ENCODE data around the gene AMN.

Gene AMN

DNA sequence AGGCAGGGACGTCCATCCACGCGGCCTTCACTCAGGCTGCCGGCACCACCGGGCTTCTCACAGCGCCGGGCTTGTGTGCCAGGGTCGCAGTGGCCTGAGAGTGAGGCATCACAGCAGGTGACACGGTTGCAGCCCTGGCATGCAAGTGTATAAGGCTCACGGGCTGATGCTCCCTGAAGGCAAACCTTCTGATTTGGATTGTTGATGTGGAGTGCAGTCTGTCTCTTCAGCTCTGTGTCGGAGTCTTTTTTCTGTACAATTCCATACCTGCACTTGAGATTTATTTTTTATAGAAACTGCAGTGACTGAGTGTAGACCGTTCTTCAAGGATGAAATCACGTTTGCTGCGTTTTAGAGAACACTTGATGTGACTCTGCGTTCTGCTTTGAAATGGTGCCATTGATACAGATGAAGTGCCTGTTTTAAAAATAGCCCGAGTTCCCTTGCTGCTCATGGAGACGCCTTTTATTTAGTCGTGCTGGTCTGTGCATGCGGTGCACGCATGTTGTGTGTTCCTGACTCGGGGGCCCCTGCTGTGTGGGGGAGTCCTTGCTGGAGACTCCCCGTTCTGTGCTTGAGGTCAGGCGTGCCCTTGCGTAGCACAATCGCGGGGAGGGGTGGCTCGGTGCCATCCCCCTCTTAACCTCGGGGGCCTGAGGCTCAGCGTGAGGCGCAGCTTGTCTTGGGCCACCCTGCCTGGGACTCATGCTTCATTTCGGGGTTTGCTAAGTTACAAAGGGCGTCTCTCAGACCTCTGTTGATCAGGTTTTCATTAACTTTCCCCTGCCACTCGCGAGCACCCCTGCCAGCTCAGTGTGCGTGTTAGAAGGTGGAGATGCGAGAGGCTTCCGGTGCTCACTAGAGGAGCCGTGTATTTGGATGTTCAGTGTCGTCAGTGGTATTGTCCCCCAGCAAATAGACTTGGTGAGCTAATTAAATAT, 21.6 kb upstream of the AMN start:
- Histone ChIP-seq H3K27me3 (ENCODE audit: control insufficient read depth, insufficient read depth, low read length) (no peaks in the 10 kb centered on the region), H3K4me3 (ENCODE audit: low read length) (no peak overlapping the region), H3K9ac (ENCODE audit: low read length) (no peak overlapping the region), H3K36me3 (ENCODE audit: control insufficient read depth, low read depth, low read length) (peaks cover under 1% of the 10 kb centered on the region), H3K27ac (ENCODE audit: low read length) (no peak overlapping the region), H3K9me3 (ENCODE audit: control insufficient read depth, low read depth, low read length) (no peaks in the 10 kb centered on the region), H3K4me1 (ENCODE audit: control insufficient read depth, low read depth, low read length) (no peaks in the 10 kb centered on the region)

DNA sequence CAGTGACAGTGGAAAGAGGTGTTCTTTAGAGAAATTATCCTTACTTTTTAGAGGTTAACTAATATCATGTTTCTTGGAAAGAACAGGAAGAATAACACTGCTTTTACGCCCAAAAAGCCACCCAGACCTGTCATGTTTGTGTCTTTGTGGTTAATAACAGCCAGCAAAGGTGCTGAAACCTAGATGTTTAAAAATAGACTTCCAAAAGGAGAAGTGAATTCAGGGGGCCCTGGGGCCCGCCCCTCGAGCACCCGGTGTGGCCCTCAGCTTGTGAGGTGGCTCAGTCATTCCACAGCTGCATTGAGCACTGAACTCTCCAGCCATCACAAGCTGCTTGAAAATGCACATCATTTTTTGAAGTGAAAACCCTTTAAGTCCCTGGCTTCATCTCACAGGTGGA, 20.8 kb upstream of the AMN start:
- peaks cover 3% of the 10 kb centered on the region for H3K36me3 ChIP-seq (ENCODE audit: control insufficient read depth, low read depth, low read length)
- H3K27ac ChIP-seq (ENCODE audit: low read length), result no peak overlapping the region

DNA sequence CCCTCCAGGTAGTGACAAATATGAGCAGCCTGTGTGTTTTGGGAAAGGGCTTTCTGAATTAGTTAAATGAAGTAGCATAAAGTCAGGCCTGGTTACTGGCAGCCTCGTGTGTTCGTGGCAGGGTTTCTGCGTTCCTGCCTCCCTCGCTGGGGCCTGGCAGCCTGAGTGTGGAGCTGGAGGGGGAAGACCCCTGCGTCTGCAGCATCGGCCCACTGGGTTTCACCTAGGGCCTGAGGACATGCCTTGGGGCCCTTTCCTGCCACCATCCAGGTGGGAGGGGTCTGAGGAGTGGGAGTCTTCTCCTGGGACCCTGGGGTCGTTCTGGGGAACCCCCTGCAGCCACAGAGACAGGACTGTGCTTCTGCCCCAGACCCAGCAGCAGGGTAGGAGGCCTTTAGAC, 20.4 kb upstream of the AMN start:
- Histone ChIP-seq H3K9ac (ENCODE audit: low read length) (no peak overlapping the region), H3K4me3 (ENCODE audit: low read length) (no peak overlapping the region), H3K4me1 (ENCODE audit: control insufficient read depth, low read depth, low read length) (no peaks in the 10 kb centered on the region), H3K27me3 (ENCODE audit: control insufficient read depth, insufficient read depth, low read length) (no peaks in the 10 kb centered on the region), H3K36me3 (ENCODE audit: control insufficient read depth, low read depth, low read length) (peaks cover 3% of the 10 kb centered on the region), H3K9me3 (ENCODE audit: control insufficient read depth, low read depth, low read length) (no peaks in the 10 kb centered on the region), H3K27ac (ENCODE audit: low read length) (no peak overlapping the region)

More for the DNA sequence above, 20.8 kb upstream of the AMN start:
- H3K4me1 ChIP-seq (ENCODE audit: control insufficient read depth, low read depth, low read length), result no peaks in the 10 kb centered on the region
- no peak overlapping the region for H3K4me3 ChIP-seq (ENCODE audit: low read length)
- H3K27me3 ChIP-seq (ENCODE audit: control insufficient read depth, insufficient read depth, low read length), result no peaks in the 10 kb centered on the region
- H3K9me3 ChIP-seq (ENCODE audit: control insufficient read depth, low read depth, low read length), result no peaks in the 10 kb centered on the region
- no peak overlapping the region for H3K9ac ChIP-seq (ENCODE audit: low read length)

DNA sequence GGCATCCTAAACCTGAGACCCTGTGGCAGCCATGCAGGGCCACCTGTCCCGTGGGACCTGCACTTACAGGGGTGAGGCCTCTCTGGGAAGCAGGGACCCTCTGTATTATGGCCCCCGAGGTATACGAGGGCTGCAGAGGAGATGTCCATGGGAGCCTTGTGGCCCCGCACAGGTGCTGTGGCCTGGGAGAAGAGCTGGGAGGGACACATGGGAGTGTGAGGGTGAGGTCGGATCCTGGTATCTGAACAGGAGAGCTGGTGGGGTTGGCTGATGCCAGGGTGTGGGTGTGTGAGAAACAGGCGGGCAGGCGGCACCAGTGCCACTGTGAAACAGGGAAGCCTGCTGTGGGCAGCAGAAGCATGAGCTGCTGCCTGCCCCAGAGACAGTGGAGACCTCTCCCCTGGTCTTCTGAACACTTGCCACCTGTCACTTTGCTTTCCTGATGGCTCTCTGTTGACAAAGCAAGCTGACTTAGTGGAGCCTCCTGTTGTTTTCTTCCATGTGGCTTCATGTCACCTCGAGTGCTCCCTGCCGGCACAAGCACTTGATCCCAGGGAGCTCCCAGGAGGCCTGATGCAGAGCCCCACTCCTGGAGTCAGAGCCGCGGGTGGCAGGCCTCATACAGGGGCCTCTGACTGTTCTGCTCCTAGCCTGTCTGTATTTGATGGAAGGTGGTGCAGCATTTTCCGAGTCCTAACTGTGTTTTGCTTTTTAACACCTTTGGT, 19.8 kb upstream of the AMN start:
- no peaks in the 10 kb centered on the region for H3K27me3 ChIP-seq (ENCODE audit: control insufficient read depth, insufficient read depth, low read length)
- H3K4me3 ChIP-seq (ENCODE audit: low read length), result no peak overlapping the region
- H3K27ac ChIP-seq (ENCODE audit: low read length), result no peak overlapping the region
- no peak overlapping the region for H3K9ac ChIP-seq (ENCODE audit: low read length)
- no peaks in the 10 kb centered on the region for H3K4me1 ChIP-seq (ENCODE audit: control insufficient read depth, low read depth, low read length)
- H3K36me3 ChIP-seq (ENCODE audit: control insufficient read depth, low read depth, low read length), result peaks cover 3% of the 10 kb centered on the region
- no peaks in the 10 kb centered on the region for H3K9me3 ChIP-seq (ENCODE audit: control insufficient read depth, low read depth, low read length)

DNA sequence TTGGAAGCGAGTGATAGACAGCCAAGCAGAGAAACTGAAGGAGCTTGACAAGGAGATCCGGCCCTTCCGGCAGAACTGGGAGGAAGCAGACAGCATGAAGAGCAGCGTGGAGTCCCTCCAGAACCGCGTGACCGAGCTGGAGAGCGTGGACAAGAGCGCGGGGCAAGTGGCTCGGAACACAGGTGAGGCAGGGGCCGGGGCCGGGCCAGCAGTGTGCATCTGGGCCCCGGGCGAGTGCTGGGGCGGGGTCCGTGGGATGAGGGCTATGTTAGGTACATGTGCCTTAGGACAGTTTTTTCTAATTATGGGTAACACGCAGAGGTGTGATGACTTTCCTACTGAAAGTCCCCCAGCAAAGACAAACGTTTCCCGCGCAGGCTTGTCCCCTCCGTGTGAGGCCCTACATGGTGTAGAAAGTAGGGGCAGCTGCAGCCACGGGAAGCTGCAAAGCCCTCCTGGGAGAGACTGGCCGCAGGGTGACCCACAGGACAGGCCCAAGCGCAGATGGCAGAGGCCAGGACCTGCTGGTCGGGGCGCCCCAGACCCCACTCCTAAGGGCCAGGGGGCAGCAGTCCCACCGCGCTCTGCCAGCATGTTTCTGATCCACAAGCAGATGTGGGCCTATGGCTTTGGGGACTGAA, 19.1 kb upstream of the AMN start:
- no peak overlapping the region for H3K9ac ChIP-seq (ENCODE audit: low read length)
- no peaks in the 10 kb centered on the region for H3K9me3 ChIP-seq (ENCODE audit: control insufficient read depth, low read depth, low read length)
- no peak overlapping the region for H3K27ac ChIP-seq (ENCODE audit: low read length)
- no peaks in the 10 kb centered on the region for H3K4me1 ChIP-seq (ENCODE audit: control insufficient read depth, low read depth, low read length)
- H3K4me3 ChIP-seq (ENCODE audit: low read length), result no peak overlapping the region
- peaks cover 3% of the 10 kb centered on the region for H3K36me3 ChIP-seq (ENCODE audit: control insufficient read depth, low read depth, low read length)
- no peaks in the 10 kb centered on the region for H3K27me3 ChIP-seq (ENCODE audit: control insufficient read depth, insufficient read depth, low read length)

DNA sequence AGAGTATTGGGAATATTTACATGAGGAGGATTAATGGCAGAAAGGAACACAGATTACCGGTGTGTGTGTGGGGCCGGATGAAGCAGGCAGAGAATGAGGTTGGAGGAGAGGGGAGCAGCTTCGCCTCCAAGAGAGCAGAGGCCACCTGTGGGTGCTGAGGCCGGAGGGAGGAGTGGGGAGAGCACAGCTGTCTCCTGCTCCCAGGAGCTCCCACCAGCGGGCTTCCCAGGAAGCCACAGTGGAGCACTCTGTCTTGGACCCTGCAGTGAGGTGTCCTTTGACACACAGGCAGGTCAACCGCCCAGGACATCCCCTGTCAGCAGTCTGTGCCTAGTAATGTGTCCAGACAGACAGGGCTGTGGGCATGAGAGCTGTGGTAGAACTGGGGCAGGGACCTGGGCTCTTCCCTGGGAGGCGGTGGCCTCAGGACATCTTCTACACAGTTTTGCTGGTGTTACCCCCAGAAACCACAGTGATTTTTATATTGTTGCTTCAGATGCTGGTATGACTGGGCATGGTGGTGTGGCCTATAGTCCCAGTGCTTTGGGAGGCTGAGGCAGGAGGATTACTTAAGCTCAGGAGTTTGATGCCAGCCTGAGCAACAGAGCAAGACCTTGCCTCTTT, 18.5 kb upstream of the AMN start:
- H3K4me3 ChIP-seq (ENCODE audit: low read length), result no peak overlapping the region
- H3K9me3 ChIP-seq (ENCODE audit: control insufficient read depth, low read depth, low read length), result no peaks in the 10 kb centered on the region
- H3K27ac ChIP-seq (ENCODE audit: low read length), result no peak overlapping the region
- no peaks in the 10 kb centered on the region for H3K4me1 ChIP-seq (ENCODE audit: control insufficient read depth, low read depth, low read length)
- H3K36me3 ChIP-seq (ENCODE audit: control insufficient read depth, low read depth, low read length), result peaks cover 3% of the 10 kb centered on the region
- no peaks in the 10 kb centered on the region for H3K27me3 ChIP-seq (ENCODE audit: control insufficient read depth, insufficient read depth, low read length)
- H3K9ac ChIP-seq (ENCODE audit: low read length), result no peak overlapping the region

DNA sequence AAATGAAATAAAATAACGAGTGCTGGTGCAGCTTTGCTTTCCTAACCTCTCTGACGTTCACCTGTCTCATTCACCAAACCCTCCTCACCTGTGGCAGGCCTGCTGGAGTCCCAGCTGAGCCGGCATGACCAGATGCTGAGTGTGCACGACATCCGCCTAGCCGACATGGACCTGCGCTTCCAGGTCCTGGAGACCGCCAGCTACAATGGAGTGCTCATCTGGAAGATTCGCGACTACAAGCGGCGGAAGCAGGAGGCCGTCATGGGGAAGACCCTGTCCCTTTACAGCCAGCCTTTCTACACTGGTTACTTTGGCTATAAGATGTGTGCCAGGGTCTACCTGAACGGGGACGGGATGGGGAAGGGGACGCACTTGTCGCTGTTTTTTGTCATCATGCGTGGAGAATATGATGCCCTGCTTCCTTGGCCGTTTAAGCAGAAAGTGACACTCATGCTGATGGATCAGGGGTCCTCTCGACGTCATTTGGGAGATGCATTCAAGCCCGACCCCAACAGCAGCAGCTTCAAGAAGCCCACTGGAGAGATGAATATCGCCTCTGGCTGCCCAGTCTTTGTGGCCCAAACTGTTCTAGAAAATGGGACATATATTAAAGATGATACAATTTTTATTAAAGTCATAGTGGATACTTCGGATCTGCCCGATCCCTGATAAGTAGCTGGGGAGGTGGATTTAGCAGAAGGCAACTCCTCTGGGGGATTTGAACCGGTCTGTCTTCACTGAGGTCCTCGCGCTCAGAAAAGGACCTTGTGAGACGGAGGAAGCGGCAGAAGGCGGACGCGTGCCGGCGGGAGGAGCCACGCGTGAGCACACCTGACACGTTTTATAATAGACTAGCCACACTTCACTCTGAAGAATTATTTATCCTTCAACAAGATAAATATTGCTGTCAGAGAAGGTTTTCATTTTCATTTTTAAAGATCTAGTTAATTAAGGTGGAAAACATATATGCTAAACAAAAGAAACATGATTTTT, 17.1 kb upstream of the AMN start:
- no peaks in the 10 kb centered on the region for H3K4me1 ChIP-seq (ENCODE audit: control insufficient read depth, low read depth, low read length)
- no peak overlapping the region for H3K27ac ChIP-seq (ENCODE audit: low read length)
- no peaks in the 10 kb centered on the region for H3K9me3 ChIP-seq (ENCODE audit: control insufficient read depth, low read depth, low read length)
- H3K4me3 ChIP-seq (ENCODE audit: low read length), result no peak overlapping the region
- H3K27me3 ChIP-seq (ENCODE audit: control insufficient read depth, insufficient read depth, low read length), result no peaks in the 10 kb centered on the region
- peaks cover 3% of the 10 kb centered on the region for H3K36me3 ChIP-seq (ENCODE audit: control insufficient read depth, low read depth, low read length)
- H3K9ac ChIP-seq (ENCODE audit: low read length), result no peak overlapping the region

DNA sequence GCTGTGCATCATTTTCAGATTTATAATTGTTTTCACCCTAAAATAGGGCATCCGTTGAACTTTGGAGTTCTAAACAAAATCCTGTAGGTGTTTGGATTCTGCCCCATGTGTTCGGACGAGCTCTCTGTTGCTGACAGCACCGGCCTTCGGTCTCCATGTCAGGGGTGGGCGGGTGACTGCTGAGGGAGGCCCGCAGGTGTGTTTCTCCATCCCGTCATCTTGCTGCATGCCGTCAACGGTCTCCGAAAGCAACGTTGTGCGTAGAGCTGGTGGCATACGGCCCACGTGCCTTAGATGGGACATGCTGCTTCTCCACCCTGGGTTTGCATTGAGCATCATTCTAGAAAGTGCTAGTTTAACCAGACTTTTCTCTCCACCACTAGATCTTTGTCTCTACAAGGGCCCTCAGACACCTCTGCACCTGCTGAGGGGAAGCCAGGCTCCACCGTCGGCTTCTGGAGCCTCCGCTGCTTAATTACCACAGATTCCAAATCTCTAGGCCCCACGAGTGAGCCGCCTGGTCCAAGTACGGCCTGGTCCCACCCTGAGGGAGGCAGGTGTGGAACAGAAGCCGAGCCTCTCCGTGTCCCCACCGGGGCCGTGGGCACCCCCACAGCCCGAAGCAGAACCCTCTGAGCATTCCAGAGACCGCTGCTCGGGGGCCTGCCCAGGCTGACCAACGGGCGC, 15.7 kb upstream of the AMN start:
- Histone ChIP-seq H3K27me3 (ENCODE audit: control insufficient read depth, insufficient read depth, low read length) (no peaks in the 10 kb centered on the region), H3K4me1 (ENCODE audit: control insufficient read depth, low read depth, low read length) (no peaks in the 10 kb centered on the region), H3K4me3 (ENCODE audit: low read length) (no peak overlapping the region), H3K27ac (ENCODE audit: low read length) (no peak overlapping the region), H3K36me3 (ENCODE audit: control insufficient read depth, low read depth, low read length) (peaks cover 3% of the 10 kb centered on the region), H3K9ac (ENCODE audit: low read length) (no peak overlapping the region), H3K9me3 (ENCODE audit: control insufficient read depth, low read depth, low read length) (no peaks in the 10 kb centered on the region)

DNA sequence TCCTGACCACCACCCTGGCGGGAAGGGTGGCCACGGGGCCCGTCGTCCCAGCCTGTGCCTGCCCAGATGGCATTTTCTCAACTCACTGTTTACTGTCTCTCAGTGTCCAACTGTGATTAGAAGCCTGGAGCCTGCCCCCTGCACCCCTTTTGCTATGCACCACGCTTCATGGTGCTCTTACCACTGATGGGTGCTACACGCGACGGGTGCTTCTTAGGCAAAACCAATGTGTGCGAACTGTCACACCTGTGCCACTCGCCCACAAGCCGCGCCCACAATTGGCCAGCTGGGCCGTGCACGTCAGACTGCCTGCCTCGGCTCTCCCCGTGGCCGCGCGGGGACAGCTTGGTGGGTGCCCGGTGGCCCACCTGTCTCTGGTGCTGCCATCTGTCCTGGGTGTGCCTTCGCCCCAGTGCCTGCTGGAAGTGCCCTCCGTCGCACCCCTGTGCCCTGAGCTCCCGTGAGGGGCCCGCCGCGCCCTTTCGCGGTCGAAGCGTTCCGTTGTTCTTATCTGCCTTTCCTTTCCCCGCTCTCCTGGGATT, 15.1 kb upstream of the AMN start:
- no peak overlapping the region for H3K4me3 ChIP-seq (ENCODE audit: low read length)
- no peaks in the 10 kb centered on the region for H3K9me3 ChIP-seq (ENCODE audit: control insufficient read depth, low read depth, low read length)
- peaks cover 3% of the 10 kb centered on the region for H3K36me3 ChIP-seq (ENCODE audit: control insufficient read depth, low read depth, low read length)
- no peak overlapping the region for H3K9ac ChIP-seq (ENCODE audit: low read length)
- H3K27me3 ChIP-seq (ENCODE audit: control insufficient read depth, insufficient read depth, low read length), result no peaks in the 10 kb centered on the region
- no peaks in the 10 kb centered on the region for H3K4me1 ChIP-seq (ENCODE audit: control insufficient read depth, low read depth, low read length)
- no peak overlapping the region for H3K27ac ChIP-seq (ENCODE audit: low read length)
